ENCODE data around the gene MMP23B.

- TF ChIP-seq CTCF (IDR thresholded peaks at IDR 0.05) (no peak), HOXA7 (CRISPR knock-in tag; IDR thresholded peaks at IDR 0.05) (no peak), REST (IDR thresholded peaks at IDR 0.05) (no peak), MAX (IDR thresholded peaks at IDR 0.05) (no peak), CBX8 (IDR thresholded peaks at IDR 0.05) (no peak), PBX3 (IDR thresholded peaks at IDR 0.05) (no peak), JUN (IDR thresholded peaks at IDR 0.05) (no peak), CEBPB (IDR thresholded peaks at IDR 0.05) (no peak), HDAC2 (IDR thresholded peaks at IDR 0.05) (no peak), NR3C1 (IDR thresholded peaks at IDR 0.05) (no peak), NFE2L2 (conservative IDR thresholded peaks at IDR 0.05; ENCODE audit: low read length) (no peak), POLR2AphosphoS2 (conservative IDR thresholded peaks at IDR 0.05; ENCODE audit: low read length) (no peak), SMC3 (IDR thresholded peaks at IDR 0.05) (no peak)
Observed at GRCh38 chr1:1623631-1624442, 8.1 kb upstream of the MMP23B start.
